Pancreas (tissue), 10 donors: ENCODE measurements around the gene BRIP1. TPM values are rescaled to one million over a fixed set of nuclear protein-coding genes. Genes with fewer than 3 reads are reported as not detected.

Source experiments
- ATAC-seq, 4 donors: fragments of 200-7000 bp; cut with Tn5 transposase; one replicate each; pipeline versions ENCODE4 v1.8.0 to v1.9.1; 2020; ENCODE audit warnings: mild to moderate bottlenecking in 4 of 4, moderate library complexity in 4 of 4
- DNase-seq, 6 donors: peaks; one replicate each; pipeline ENCODE4 v3.0.0-alpha.2; 2020
- FAIRE-seq: peaks from 2 replicates; lab custom pipeline; 2012; peaks lifted over from hg19 to GRCh38; lab: Jason Lieb, UNC
- H3K27ac ChIP-seq, 4 donors: fragments of 200-600 bp; sonication (generic); 1 replicate in 3 of 4; 2 replicates in 1 of 4; pipeline versions ENCODE4 v1.5.0 to v1.8.0; 2020
- H3K27me3 ChIP-seq, 4 donors: fragments of 200-600 bp; one replicate each; pipeline ENCODE4 v1.8.0; 2021
- H3K36me3 ChIP-seq, 3 donors: fragments of 200-600 bp; sonication (generic) in 1 of 3; one replicate each; pipeline versions ENCODE4 v1.5.0 to v1.8.0; 2020 to 2021
- H3K4me1 ChIP-seq, 3 donors: fragments of 200-600 bp; one replicate each; pipeline ENCODE4 v1.8.0; 2021
- H3K4me3 ChIP-seq, 4 donors: fragments of 200-600 bp; sonication (generic) in 2 of 4; one replicate each; pipeline versions ENCODE4 v1.5.0 to v1.8.0; 2020 to 2021
- H3K9me3 ChIP-seq, 4 donors: fragments of 200-600 bp; one replicate each; pipeline ENCODE4 v1.8.0; 2021
- WGBS, 2 donors: extraction: QIAGEN DNeasy Blood & Tissue Kit; methylation state at CpG; one replicate each; pipeline ENCODE4 v1.1.7; 2013; 5-methylcytosine and 5-hydroxymethylcytosine counted together
- intact Hi-C, 3 donors: fragments of 100-400 bp; cut with DNase I; formaldehyde crosslinking; loops; one replicate each; pipeline versions ENCODE4 v1.11.1 to v1.14.2; 2022
- polyA plus RNA-seq, 2 donors: library from polyadenylated mRNA; stranded (reverse); fragments of 200-250 nt; gene quantifications; one replicate each; pipeline ENCODE4 v1.2.3, GENCODE V29; 2013
- total RNA-seq, 6 donors: library from RNA; stranded (reverse); fragmentation: NEBNext Ultra II Directional in 4 of 6; extraction: Animal tissue kit (Norgen Biotek cat#: 25700) in 4 of 6; gene quantifications; one replicate each; pipeline versions ENCODE4 v1.2.1 to v1.2.4, GENCODE V29; 2021 to 2023
- TF ChIP-seq, protein P1 (sequence below), 4 donors: fragments of 200-600 bp; sonication (generic) in 3 of 4; IDR thresholded peaks; one replicate each; pipeline versions ENCODE4 v1.5.0 to v1.8.0; 2021; ENCODE audit warnings: antibody characterized with exemption in 4 of 4
- donor health status: healthy with polysubstance abuse.
- donor health status: DM: no; HTN: no; CAD: no; lungs with moderate emphysema.
- donor health status: DM: no; HTN: no; CAD: no.
- donor health status: control.
- donor health status: control.
- donor health status: Bipolar disorder and iron deficiency.
- donor health status: DM: yes; HTN: yes; CAD: no.
- donor health status: DM: no; HTN: no; CAD: no.
- donor health status: DM: no; HTN: no; CAD: no.
- donor health status: DM: yes; HTN: yes; CAD: no.

BRIP1 gene
- total and polyA plus RNA-seq, 8 donors: 0.09 to 0.59 (median 0.29) TPM

GRCh38 chr17:61634942-61635538 is 228.3 kb downstream of the BRIP1 start:
- Histone ChIP-seq H3K4me3 (no peak overlapping the region), H3K27me3 (peaks cover 0 to 3% (median 0%) of the 10 kb centered on the region in 4 donors), H3K9me3 (no peaks in the 10 kb centered on the region), H3K36me3 (no peaks in the 10 kb centered on the region), H3K4me1 (no peaks in the 10 kb centered on the region), H3K27ac (no peak overlapping the region)
- ATAC-seq: no peak
- TF ChIP-seq, protein P1, sequence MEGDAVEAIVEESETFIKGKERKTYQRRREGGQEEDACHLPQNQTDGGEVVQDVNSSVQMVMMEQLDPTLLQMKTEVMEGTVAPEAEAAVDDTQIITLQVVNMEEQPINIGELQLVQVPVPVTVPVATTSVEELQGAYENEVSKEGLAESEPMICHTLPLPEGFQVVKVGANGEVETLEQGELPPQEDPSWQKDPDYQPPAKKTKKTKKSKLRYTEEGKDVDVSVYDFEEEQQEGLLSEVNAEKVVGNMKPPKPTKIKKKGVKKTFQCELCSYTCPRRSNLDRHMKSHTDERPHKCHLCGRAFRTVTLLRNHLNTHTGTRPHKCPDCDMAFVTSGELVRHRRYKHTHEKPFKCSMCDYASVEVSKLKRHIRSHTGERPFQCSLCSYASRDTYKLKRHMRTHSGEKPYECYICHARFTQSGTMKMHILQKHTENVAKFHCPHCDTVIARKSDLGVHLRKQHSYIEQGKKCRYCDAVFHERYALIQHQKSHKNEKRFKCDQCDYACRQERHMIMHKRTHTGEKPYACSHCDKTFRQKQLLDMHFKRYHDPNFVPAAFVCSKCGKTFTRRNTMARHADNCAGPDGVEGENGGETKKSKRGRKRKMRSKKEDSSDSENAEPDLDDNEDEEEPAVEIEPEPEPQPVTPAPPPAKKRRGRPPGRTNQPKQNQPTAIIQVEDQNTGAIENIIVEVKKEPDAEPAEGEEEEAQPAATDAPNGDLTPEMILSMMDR (IDR thresholded peaks at IDR 0.05): no peak
- no peak for FAIRE-seq
- intact Hi-C loops: loop anchor here in 1 of 3 donors (10.0 kb wide), 1 partner anchor 200 kb away; no protein-coding TSS in a partner anchor
- DNase-seq: no peak
- WGBS, 2 donors: 64 to 71% methylated on average over 5 of the region's 5 CpGs

GRCh38 chr17:61634011-61634539 is 229.3 kb downstream of the BRIP1 start:
- TF ChIP-seq, protein P1 (IDR thresholded peaks at IDR 0.05): no peak
- FAIRE-seq (no peak), DNase-seq (no peak), ATAC-seq (no peak)
- intact Hi-C loops: loop anchor here in 1 of 3 donors (10.0 kb wide), 1 partner anchor 201 kb away; no protein-coding TSS in a partner anchor
- no peaks in the 10 kb centered on the region for H3K4me1 ChIP-seq
- H3K27ac ChIP-seq: no peak overlapping the region
- H3K4me3 ChIP-seq: no peak overlapping the region
- no peaks in the 10 kb centered on the region for H3K36me3 ChIP-seq
- peaks cover 0 to 3% (median 0%) of the 10 kb centered on the region in 4 donors for H3K27me3 ChIP-seq
- no peaks in the 10 kb centered on the region for H3K9me3 ChIP-seq

DNA sequence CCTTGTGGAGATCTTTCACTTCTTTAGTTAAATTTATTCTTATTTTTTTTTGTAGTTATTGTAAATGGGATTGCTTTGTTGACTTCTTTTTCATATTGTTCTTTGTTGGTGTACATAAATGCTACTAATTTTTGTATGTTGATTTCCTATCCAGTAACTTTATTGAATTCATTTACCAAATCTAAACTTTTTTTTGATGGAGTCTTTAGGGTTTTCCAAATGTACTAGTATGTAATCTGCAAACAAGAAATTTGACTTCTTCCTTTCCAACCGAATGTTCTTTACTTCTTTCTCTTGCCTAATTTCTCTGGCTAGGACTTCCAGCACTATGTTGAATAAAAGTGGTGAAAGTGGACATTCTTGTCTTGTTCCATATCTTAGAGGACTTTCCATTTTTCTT is 230.5 kb downstream of the BRIP1 start:
- H3K36me3 ChIP-seq: no peaks in the 10 kb centered on the region
- no peak for FAIRE-seq
- ATAC-seq: no peak
- TF ChIP-seq, protein P1 (IDR thresholded peaks at IDR 0.05): no peak
- intact Hi-C loops: loop anchor here in 1 of 3 donors (10.0 kb wide), 1 partner anchor 202 kb away; no protein-coding TSS in a partner anchor
- no peak for DNase-seq
- H3K9me3 ChIP-seq: no peaks in the 10 kb centered on the region
- no peaks in the 10 kb centered on the region for H3K4me1 ChIP-seq
- H3K27me3 ChIP-seq: peaks cover 0 to 3% (median 0%) of the 10 kb centered on the region in 4 donors
- H3K4me3 ChIP-seq: no peak overlapping the region
- WGBS, 2 donors: 79 to 83% methylated on average over 1 of the region's 1 CpG
- no peak overlapping the region for H3K27ac ChIP-seq

GRCh38 chr17:61631800-61632199 is 231.5 kb downstream of the BRIP1 start:
- Histone ChIP-seq H3K27me3 (no peaks in the 10 kb centered on the region), H3K9me3 (no peaks in the 10 kb centered on the region), H3K27ac (no peak overlapping the region), H3K4me1 (no peaks in the 10 kb centered on the region), H3K4me3 (no peak overlapping the region), H3K36me3 (no peaks in the 10 kb centered on the region)
- 64 to 79% methylated on average over 1 of the region's 1 CpG for WGBS, 2 donors
- no peak for ATAC-seq
- intact Hi-C loops: loop anchor here in 1 of 3 donors (10.0 kb wide), 1 partner anchor 203 kb away; no protein-coding TSS in a partner anchor
- no peak for FAIRE-seq
- TF ChIP-seq, protein P1 (IDR thresholded peaks at IDR 0.05): no peak
- DNase-seq: no peak

Other genes with a start within 250 kb of the BRIP1 start
- 1 to 10 TPM; 1.5 to 5.2 (median 2.8) TPM for gene INTS2, start 64.5 kb upstream of the BRIP1 start, total RNA-seq
- 1 to 10 TPM; 1.7 TPM for gene INTS2, start 64.5 kb upstream of the BRIP1 start, polyA plus RNA-seq
- 10 to 100 TPM; 27.4 to 39.8 (median 29.2) TPM for gene MED13, start 201.8 kb upstream of the BRIP1 start, total RNA-seq
- 1 to 10 TPM; 5.0 to 5.9 TPM for gene MED13, start 201.8 kb upstream of the BRIP1 start, polyA plus RNA-seq